Measurements from ENCODE around the gene SYTL3.
"Not testable (repeated sequence)": the region's sequence is repeated elsewhere in the genome, so short reads cannot be mapped to it uniquely, and the experiment has no call there.

The SYTL3 gene

GRCh38 chr6:158780988-158781691 lies 131.3 kb downstream of the SYTL3 start:
- DNase-seq = no peak

- DNase-seq = no peak
Measured at GRCh38 chr6:158781692-158782373, 132.0 kb downstream of the SYTL3 start.

GRCh38 chr6:158782432-158783166 lies 132.7 kb downstream of the SYTL3 start:
- DNase-seq = no peak

- no peak for DNase-seq
Measured at GRCh38 chr6:158783167-158783450, 133.3 kb downstream of the SYTL3 start.

GRCh38 chr6:158783851-158784250 lies 134.0 kb downstream of the SYTL3 start:
- DNase-seq = no peak

- peak; percentile 77 for DNase-seq
Measured at GRCh38 chr6:158784505-158784904, 134.7 kb downstream of the SYTL3 start.

- no peak for DNase-seq
Measured at GRCh38 chr6:158785036-158785435, 135.2 kb downstream of the SYTL3 start.

- DNase-seq = no peak
Measured at GRCh38 chr6:158786645-158787304, 136.9 kb downstream of the SYTL3 start.

GRCh38 chr6:158787395-158787794 lies 137.5 kb downstream of the SYTL3 start:
- no peak for DNase-seq

- no peak for DNase-seq
Measured at GRCh38 chr6:158789115-158789917, 139.5 kb downstream of the SYTL3 start.

- no peak for DNase-seq
Measured at GRCh38 chr6:158791274-158791855, 141.5 kb downstream of the SYTL3 start.

- not testable (repeated sequence) for DNase-seq
Measured at GRCh38 chr6:158792505-158792904, 142.7 kb downstream of the SYTL3 start.

GRCh38 chr6:158793432-158793831 lies 143.6 kb downstream of the SYTL3 start:
- DNase-seq = no peak

GRCh38 chr6:158795516-158795915 lies 145.7 kb downstream of the SYTL3 start:
- DNase-seq = no peak

GRCh38 chr6:158796353-158796752 lies 146.5 kb downstream of the SYTL3 start:
- DNase-seq = no peak

GRCh38 chr6:158797331-158798310 lies 147.8 kb downstream of the SYTL3 start:
- DNase-seq = no peak

- no peak for DNase-seq
Measured at GRCh38 chr6:158798311-158798710, 148.5 kb downstream of the SYTL3 start.

GRCh38 chr6:158799051-158799792 lies 149.4 kb downstream of the SYTL3 start:
- peak; percentile 37 for DNase-seq

- DNase-seq = no peak
Measured at GRCh38 chr6:158801655-158802294, 151.9 kb downstream of the SYTL3 start.

GRCh38 chr6:158803733-158804143 lies 153.9 kb downstream of the SYTL3 start:
- no peak for DNase-seq

All from NCI-H226 (cell line).